NCI-H2029 treated with DMSO at 0.1 percent for 48 hours (cell line): Measurements from ENCODE around the gene PCDHGC4.
A peak's percentile ranks its signal among the peaks of the same experiment; 100 is the strongest.

ENCODE experiments used
- DNase-seq: peaks from one replicate; lab custom pipeline; 2025; lab: John Stamatoyannopoulos, UW

Gene PCDHGC4

DNA sequence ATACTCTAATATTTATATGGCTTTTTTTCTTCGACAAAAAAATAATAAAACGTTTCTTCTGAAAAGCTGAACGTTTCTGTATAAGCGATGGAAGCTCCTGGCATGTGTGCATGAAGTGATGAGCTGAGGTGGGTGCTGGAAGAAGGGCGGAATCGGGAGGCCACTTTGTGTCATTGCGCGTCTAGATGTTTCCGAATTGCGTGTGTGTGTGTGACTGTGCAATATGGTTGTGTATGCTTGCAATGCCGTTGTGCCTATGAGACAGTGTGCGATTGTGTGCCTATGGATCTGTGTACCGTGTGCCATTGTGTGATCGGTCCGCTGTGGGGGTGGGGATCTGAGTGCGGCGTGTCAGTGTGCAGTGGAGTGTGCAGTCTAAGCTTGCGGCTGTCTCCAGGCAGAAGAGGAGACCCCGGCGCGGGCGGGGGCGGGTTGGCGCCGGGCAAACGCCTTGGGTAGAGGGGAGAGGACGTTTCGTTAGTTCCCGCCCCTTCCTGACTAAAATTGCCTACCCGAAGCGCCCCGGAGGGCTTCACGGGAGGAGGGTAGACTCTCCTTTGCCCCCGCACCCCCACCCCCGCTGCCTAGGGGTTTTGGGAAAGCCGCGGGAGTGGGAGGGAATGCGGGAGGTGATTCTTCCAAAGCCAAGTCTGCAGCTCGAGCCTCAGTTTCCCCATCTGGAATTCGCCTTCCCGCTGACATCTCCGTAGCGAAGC is 28.2 kb downstream of the PCDHGC4 start:
- DNase-seq = peak; percentile 47

DNA sequence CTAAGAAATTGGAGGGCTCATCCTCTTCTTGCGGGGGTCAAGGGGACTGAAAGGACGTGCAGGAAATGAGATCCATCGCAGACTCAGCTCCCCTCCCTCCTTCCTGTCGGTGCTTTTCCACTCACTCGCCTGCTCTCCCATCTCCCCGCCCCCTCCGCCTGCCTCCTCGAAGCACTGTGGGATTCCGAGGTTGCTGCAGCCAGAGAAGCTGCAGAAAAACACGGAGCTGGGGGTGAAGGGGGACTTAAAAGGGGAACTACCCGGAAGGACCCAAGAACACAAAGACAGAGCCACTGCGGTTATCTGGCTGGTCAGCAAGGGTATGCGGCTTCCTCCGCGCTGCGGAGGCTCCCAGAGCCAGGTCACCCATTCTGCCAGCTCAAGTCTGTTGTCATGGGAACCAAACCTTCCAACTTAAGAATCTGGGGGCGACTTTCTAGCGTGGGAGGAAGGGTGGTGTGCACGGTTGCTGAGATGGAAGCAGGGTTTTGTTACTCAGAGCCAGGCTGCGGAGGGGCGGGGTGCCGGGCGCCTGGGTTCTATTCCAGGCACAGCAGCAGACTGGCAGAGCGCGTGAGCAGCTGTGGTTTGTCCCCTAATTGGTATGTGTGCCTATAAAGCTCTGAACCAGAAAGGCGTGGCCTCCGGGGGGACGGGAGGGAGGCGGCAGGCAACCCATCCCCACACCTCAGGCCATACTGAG is 28.9 kb downstream of the PCDHGC4 start:
- peak; percentile 6 for DNase-seq

- no peak for DNase-seq
Observed at GRCh38 chr5:141514330-141515133, 29.7 kb downstream of the PCDHGC4 start.

- no peak for DNase-seq
Observed at GRCh38 chr5:141515141-141515540, 30.3 kb downstream of the PCDHGC4 start.

DNA sequence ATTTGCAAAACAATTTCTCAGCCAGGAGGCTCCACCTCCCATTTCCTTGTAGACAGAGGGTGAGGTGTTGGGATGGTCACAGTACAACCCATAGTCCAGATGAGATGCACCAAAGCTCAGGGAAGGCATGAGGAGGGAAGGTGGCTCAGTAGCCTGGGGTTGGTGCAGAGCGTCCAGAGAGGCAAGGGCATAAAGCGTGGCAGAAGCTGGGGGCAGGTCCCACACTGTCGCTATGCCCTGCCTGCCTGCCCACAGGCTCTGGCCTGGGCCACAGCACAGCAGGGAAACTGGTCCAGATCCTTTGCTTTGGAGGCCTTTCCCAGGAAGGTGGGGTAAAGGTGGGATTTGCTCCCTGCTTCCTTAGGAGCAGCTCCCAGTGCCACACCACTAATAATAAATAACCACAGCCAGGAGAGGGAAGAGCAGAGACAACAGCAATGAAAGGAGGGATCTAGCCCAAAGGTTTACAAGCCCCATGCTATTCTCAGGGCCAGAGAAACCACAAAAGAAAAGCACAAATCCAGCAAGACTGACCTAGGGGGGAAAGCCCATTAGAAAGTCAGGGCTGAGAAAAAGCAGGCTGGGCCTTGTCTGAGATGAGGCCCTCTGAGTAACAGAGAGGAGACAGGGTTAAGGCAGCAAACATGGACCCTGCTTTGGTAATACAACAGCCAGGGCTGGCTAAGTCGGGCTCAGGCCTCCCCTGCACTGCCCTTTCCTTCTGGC is 31.3 kb downstream of the PCDHGC4 start:
- no peak for DNase-seq

- DNase-seq = no peak
Observed at GRCh38 chr5:141516672-141517025, 31.8 kb downstream of the PCDHGC4 start.

GRCh38 chr5:141517312-141517711 is 32.5 kb downstream of the PCDHGC4 start:
- no peak for DNase-seq

- DNase-seq = no peak
Observed at GRCh38 chr5:141517880-141518617, 33.2 kb downstream of the PCDHGC4 start.

DNA sequence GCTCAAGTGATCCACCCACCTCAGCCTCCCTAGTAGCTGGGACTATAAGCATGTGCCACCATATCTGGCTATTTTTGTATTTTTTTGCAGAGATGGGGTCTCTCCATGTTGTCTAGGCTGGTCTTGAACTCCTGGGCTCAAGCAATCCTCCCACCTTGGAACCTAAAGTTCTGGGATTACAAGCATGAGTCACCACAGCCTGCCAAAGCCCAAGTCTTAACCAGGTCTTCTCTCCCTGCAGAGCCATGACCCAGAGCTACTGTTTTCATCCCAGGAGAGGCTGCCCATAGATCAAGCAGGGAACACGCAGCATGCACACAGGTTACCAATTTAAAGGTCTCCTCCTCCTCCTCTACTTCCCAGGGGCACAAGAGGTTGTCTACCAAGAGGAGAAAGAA is 33.8 kb downstream of the PCDHGC4 start:
- no peak for DNase-seq

DNA sequence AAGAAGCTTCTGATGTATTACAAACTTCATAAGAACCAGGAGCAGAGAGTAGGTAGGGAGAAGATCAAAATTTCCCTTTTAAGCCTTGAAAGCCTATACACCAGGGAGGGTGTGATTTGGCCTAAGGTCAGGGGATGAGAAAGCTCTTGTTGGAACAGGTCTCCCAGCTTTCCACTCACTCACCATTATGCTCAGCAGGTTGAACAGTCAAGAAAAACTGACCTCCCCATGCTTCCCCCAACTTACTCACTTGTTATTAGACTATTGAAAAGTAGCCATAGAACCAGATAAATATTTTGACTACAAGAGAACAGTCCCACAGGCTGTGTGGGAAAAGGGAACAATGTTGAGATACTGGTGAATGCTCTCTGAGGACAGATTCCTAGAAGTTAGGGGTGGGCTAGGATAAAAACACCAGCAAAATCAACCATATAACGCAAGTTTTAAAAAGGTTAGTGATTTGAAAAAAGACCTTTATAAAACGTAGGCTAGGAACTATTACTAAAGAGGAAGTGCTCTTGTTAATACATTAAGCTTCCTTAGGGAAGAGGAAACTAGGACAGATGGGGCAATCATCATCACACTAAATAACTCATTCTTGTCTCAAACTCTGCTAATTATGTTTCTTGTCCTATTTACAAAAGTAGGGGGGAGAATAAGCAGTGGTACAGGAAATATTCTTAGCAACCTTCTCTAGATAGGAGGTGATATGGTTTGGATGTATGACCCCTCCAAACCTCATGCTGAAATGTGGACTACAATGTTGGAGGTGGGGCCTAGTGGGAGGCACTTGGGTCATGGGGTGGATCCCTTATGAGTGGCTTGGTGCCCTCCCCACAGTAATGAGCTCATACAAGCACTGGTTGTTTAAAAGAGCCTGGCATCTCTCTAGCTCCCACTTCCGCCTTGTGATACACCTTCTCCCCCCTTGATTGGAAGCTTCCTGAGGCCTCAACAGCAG is 35.1 kb downstream of the PCDHGC4 start:
- DNase-seq = no peak

- DNase-seq = no peak
Observed at GRCh38 chr5:141521244-141521781, 36.5 kb downstream of the PCDHGC4 start.

GRCh38 chr5:141522301-141522700 is 37.5 kb downstream of the PCDHGC4 start:
- DNase-seq = no peak

- no peak for DNase-seq
Observed at GRCh38 chr5:141523991-141524390, 39.2 kb downstream of the PCDHGC4 start.

DNA sequence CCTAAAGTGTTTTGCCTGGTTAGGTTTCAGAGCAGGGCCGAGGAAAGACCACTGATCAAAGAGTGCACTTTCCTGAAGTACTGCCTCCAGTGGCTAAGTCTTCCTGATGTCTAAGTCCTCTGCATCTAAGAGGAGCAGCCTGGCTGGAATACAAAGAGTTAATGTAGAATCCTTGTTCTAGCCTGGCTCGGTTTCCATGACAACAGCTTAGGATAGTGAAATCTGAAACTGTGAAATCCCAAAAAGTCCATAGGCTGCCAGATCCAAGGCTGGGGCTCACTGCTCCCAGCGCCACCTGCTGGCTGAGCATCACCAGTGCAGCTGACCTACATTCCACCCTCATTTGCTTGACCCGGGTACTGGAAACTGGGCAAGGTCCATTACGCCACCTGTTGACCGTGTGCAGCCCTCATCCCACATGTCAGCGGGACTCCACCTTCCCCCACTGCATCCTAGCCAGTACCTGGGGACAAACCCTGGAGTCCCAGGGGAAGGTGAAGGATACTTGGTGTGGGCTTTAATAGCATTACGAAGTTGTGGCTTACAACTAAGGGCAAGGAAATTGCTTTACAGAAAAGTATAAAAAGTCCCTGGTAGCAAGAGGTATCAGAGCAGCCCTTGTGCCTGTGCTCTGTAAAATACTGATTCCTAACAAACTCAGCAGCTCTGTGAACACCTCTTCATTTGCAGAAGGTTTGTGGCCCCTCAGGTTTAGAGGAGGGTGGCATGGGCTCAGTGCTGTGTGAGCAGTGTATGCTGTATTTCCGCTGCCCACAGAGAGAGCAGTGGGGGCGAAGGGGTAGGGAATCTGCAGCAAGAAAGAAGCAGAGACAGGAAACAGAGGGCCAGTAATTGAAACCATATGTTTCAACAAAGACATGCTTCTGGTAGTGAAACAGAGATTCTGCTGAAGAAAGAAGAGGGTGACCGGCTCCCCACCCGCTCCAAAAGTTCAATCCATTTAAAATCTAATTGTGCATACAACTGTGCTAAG is 40.1 kb downstream of the PCDHGC4 start:
- DNase-seq = peak; percentile 84

DNA sequence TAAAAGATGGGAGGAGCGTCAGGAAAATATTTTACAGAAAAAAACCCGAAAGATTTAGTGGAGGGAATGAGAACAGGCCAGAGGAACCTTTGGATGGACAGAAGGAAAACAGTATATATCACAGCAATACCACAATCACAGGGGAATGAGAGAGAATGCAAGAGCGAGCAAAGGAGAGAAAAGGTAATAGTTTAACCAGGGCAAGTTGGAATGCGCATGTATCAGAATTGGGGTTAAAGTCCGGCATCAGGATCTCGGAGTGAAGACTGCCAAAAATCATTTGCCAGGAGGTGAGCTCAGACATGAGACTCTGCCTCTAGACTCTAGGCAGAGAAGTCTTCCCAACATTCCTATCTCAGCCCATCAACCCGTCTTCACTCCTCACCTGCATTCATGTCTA is 40.8 kb downstream of the PCDHGC4 start:
- DNase-seq = no peak

DNA sequence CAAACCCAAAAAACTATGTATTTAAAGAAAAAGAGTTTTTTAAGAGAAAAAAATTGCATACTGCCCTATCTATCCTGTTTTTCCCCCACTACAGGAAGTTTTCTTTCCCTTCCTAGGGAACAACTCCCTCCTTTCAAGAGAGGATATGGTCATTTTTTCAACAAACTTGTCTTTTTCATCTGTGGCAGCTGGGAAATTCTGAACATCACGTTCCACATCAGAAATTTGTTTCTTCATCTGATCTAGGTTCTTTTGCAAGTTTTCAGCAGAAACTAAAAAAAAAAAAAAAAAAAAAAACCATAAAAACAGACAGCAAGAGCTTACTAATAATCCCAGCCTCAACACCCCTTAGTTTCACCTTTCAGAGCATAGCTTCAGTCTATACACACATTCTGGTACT is 42.6 kb downstream of the PCDHGC4 start:
- DNase-seq = no peak

- DNase-seq = no peak
Observed at GRCh38 chr5:141528291-141528984, 43.6 kb downstream of the PCDHGC4 start.

- no peak for DNase-seq
Observed at GRCh38 chr5:141529002-141529401, 44.2 kb downstream of the PCDHGC4 start.
